Astrocyte of the hippocampus (primary cell): ENCODE results near the gene PRKAG3.

Experiments used
- DNase-seq: peaks from one replicate; pipeline ENCODE4 v3.0.0; 2011; ENCODE audit warnings: low read depth, low spot score

The PRKAG3 gene

DNA sequence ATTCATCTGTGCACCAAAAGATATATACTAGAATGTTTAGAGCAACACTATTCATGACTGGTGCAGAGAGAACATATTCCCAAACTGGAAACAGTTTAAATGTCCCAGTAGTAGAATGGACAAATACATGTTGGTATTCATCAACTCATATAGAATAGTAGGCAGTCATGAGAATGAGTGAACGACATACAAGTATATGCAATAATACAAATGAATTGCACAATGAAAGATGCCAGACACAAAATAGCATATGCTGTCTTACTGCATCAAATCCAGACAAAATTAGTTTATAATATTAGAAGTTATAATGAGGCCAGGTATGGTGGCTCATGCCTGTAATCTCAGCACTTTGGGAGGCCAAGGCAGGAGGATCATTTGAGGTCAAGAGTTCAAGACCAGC, 8.3 kb upstream of the PRKAG3 start:
- DNase-seq: no peak

- DNase-seq: no peak
Observed at GRCh38 chr2:218839430-218839829, 7.8 kb upstream of the PRKAG3 start.

GRCh38 chr2:218837495-218837894, 5.9 kb upstream of the PRKAG3 start:
- no peak for DNase-seq

DNA sequence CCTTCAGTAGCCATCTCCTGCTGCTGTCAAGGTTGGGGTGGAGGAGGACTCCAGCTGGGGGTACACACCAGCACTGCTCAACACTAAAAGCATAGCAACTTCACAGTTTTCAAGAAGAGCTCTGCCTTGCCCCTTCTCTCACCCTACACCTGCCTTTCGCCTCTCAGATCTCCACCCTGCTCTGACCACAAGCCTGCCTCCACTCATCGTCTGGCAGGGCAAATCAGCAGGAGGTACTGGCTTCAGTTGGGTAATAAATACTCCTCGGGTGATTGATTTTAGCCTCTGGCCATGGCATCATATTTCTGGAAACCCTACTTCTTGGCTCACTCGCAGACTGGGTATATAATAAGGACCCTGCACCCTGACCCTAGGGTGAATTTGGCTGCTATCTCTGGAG, 3.1 kb upstream of the PRKAG3 start:
- DNase-seq: no peak

- DNase-seq: no peak
Observed at GRCh38 chr2:218833023-218833609, 1.5 kb upstream of the PRKAG3 start.

DNA sequence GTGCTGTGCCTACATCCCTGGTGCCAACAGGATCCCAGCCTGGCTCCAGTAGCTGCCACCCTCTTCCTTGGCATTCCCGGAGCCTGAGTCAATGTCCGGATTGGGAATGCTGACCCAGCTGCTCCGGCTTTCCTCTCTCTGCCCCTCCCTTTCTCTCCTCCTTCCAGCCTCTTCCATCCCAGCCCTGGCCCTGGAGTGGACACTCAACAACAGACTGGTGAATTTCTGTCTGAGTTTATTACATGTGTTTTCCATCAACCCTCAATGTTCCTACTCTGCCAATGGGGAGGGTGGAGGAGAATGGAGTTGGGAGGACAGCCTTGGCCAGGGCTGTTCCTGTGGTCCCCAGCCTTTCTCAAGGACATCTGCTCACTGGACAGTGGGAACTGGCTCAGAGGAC, 917 bp upstream of the PRKAG3 start:
- no peak for DNase-seq

- no peak for DNase-seq
Observed at GRCh38 chr2:218832081-218832480, 478 bp upstream of the PRKAG3 start.

GRCh38 chr2:218830526-218831306, 887 bp downstream of the PRKAG3 start:
- no peak for DNase-seq

GRCh38 chr2:218829868-218830451, 1.6 kb downstream of the PRKAG3 start:
- DNase-seq: no peak

DNA sequence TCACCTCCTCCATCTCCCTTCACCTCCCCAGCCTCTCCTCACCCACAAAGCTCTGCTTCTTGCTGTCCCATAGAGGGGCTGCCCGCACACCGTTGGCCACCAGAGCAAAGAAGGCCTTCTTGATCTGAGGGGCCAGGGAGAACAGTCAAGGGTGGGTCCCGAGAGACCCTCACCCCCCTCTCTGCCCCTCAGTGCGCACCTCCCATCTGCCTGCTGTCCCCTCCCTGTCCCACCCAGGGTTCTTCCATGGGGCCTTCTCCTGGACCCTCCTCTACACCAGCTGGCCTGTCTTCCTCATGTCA, 3.2 kb downstream of the PRKAG3 start:
- DNase-seq: no peak

- DNase-seq: no peak
Observed at GRCh38 chr2:218827701-218828476, 3.7 kb downstream of the PRKAG3 start.

DNA sequence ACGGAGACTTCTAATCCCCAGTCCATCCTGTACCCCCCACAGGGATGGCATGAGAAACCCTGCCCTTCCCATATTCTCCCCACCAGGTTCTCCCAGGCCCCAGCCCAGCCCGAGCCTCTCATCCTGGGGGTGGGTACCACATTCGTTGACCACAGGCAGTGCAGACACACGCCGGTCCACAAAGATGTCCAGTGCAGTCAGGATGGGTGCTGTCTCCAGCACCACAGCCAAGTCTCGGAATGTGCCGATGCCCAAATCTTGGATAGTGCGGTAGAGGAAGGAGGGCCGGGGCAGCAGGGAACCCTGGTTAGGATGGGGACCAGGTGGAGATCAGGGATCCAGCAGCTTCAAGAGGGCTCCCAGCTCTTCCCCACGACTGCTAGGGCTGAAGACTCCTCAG, 4.8 kb downstream of the PRKAG3 start:
- no peak for DNase-seq

DNA sequence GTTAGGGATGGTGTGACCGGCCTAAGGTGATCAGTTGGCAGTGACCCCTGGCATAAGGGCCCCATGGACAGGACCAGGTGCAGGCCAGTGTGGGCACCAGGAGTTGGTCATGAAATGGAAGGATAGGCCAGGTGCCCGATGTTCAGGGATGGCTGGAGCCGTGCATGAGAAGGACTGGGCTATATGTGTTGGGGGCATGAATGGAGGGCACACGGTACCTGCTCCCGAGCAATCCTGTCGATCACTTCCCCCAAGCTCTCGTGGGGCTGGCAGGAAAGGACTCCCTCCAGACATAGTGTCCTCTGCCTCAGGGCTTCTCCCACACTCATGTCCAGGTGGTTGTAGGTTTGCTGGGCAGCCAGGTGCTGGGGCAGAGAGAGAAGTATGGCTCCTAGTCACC, 7.6 kb downstream of the PRKAG3 start:
- no peak for DNase-seq

- DNase-seq: no peak
Observed at GRCh38 chr2:218823196-218823855, 8.3 kb downstream of the PRKAG3 start.

- no peak for DNase-seq
Observed at GRCh38 chr2:218822622-218823021, 9.0 kb downstream of the PRKAG3 start.

DNA sequence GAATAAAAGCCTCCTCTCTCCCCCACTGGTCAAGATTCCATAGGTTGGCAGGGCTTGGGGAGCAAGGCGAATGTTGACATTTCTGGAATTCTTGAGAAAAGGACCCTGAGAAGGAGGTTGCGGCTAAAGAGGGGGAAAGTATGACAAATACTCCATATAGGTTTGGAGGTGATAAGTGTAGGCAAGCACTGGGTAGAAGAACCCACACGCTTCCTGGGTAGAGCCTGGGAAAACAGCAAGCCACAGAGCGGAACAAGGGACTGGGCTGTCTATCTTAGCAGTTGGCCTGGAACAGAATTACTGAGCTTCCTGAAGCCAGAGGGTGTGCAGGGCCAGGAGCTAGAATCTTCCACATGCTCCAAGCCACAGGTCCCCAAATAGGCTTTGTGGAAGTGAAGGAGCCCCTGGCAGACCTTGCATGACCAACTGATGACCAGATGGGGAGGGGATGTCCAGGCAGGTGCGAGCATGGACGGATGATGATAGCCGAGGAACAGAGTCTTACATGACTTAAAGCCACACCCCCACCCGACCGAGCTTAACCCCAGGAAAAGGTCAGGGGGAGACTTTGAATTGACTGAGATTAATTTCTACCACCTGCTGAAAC, 9.9 kb downstream of the PRKAG3 start:
- no peak for DNase-seq

GRCh38 chr2:218820746-218821369, 10.7 kb downstream of the PRKAG3 start:
- DNase-seq: no peak

DNA sequence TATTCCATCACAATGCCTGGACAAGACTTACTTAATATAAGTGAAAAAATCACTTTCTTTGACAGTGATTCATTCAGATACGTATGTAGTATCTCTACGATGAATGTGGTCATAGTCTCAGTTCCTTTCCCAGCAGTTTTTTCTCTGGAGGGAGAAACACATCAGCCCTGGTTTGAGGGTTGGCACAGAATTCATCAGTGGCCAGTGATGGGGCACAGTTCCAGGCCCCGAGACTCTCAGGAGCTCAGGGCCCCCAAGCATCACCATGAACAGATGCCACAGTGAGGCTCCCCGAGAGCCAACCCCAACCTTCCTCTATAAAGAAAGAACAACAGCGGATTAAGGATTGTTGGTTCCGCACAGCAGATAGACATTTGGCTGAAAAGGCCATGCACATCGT, 12.5 kb downstream of the PRKAG3 start:
- DNase-seq: no peak

GRCh38 chr2:218816561-218817011, 15.0 kb downstream of the PRKAG3 start:
- DNase-seq: no peak

GRCh38 chr2:218815649-218816048, 16.0 kb downstream of the PRKAG3 start:
- DNase-seq: no peak

DNA sequence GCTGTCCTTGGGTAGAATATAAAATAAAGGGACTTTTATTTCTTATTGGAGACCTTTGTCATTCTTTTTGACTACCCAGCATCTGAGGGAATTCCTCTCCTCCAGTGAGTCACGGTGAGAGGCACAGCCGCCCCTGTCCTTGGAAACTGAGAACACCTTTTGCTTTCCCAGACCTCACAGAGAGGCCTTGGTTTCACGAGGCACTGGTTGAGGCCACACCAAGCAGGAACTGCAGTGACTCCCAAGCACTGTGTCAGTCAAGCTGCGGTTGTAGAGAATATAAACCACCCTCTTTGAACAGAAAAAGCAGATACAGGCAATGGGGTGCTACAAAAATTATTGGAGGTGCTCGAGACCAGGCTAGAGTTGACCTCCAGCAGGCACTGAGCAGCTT, 16.4 kb downstream of the PRKAG3 start:
- DNase-seq: no peak
